Natural killer cell treated with Interleukin-12 subunit alpha and Interleukin-12 subunit beta and Interleukin-15 and Interleukin-18, amount 100 ng/mL, for 72 hours (primary cell): ENCODE results near the gene FLT3. TPM values are rescaled to one million over a fixed set of nuclear protein-coding genes. Genes with fewer than 3 reads are reported as not detected.
"Not testable (repeated sequence)": the region's sequence is repeated elsewhere in the genome, so short reads cannot be mapped to it uniquely, and the experiment has no call there.

Experiments used
- ATAC-seq, 2 donors: fragments of 150-1000 bp; cut with Tn5 transposase in 1 of 2; sonication (Bioruptor Pico), chemical (Tn5 transposase) in 1 of 2; 2 replicates each; pipeline ENCODE4 v1.10.0; 2021
- DNase-seq: peaks from one replicate; pipeline ENCODE4 v3.0.0; 2022; ENCODE audit warnings: low spot score
- H3K27ac Mint-ChIP-seq, 2 donors: 1 replicate in 1 of 2; 2 replicates in 1 of 2; pipeline ENCODE4 v1.8.0; 2022; ENCODE audit warnings: mixed read lengths in 2 of 2, mild to moderate bottlenecking in 1 of 2, moderate library complexity in 1 of 2
- H3K27me3 Mint-ChIP-seq, 2 donors: 1 replicate in 1 of 2; 2 replicates in 1 of 2; pipeline ENCODE4 v1.8.0; 2022; ENCODE audit warnings: mixed read lengths in 2 of 2
- H3K36me3 Mint-ChIP-seq: one replicate; pipeline ENCODE4 v1.8.0; 2022; ENCODE audit warnings: mixed read lengths
- H3K4me1 Mint-ChIP-seq, 2 donors: 1 replicate in 1 of 2; 2 replicates in 1 of 2; pipeline ENCODE4 v1.8.0; 2022; ENCODE audit warnings: low read depth in 2 of 2, mixed read lengths in 2 of 2, mild to moderate bottlenecking in 1 of 2
- H3K4me3 Mint-ChIP-seq: one replicate; pipeline ENCODE4 v1.8.0; 2022; ENCODE audit warnings: mixed read lengths
- H3K9me3 Mint-ChIP-seq: 2 replicates; pipeline ENCODE4 v1.8.0; 2022; ENCODE audit warnings: mixed read lengths
- total RNA-seq, 2 donors: library from RNA; stranded (reverse); gene quantifications; one replicate each; pipeline ENCODE4 v1.2.3, GENCODE V29; 2022

FLT3 gene
- total RNA-seq, 2 donors from 2014 or later, result not detected

DNA sequence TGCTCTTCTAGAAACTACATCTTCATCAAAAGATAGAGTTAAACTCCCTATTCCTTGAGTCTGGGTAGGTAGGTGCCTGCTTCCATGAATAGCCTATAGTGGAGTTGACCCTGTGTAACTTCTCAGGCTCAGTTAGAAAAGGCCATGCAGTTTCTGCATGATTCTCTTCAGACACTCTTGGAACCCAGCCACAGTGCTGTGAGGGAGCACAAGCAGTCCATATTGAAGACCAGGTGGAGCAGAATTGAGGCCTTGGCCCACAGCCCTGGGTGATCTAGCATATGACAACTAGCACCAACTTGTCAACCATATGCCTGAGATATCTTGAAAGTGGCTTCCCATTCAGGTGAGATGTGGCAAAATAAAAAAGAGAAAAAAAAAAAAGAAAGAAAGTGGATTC is 27.7 kb upstream of the FLT3 start:
- ATAC-seq, result no peak
- no peaks in the 10 kb centered on the region for H3K9me3 Mint-ChIP-seq

DNA sequence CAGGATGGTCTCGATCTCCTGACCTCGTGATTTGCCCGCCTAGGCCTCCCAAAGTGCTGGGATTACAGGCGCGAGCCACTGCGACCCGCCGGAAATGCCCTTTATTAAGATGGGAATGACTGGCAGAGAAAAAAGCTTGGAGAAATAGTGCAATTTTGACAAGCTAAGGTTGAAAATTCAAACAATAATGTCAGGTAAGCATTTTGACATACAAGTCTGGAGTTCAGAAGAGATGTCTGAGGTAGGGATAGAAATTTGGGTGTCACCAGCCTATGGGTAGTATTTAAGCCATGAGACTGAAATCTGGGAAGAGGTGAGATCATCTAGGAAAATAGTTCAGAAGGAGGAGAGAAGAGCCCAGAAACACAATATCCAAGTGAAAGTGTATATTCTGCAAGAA is 20.8 kb upstream of the FLT3 start:
- H3K4me1 Mint-ChIP-seq, result peaks cover 6 to 10% of the 10 kb centered on the region in 2 donors
- no peak for ATAC-seq
- no peaks in the 10 kb centered on the region for H3K36me3 Mint-ChIP-seq
- no peaks in the 10 kb centered on the region for H3K9me3 Mint-ChIP-seq
- H3K4me3 Mint-ChIP-seq, result no peak overlapping the region
- no peak for DNase-seq
- peaks cover 5 to 7% of the 10 kb centered on the region in 2 donors for H3K27me3 Mint-ChIP-seq
- no peak overlapping the region for H3K27ac Mint-ChIP-seq

More for the DNA sequence above, 27.7 kb upstream of the FLT3 start:
- Mint-ChIP-seq H3K4me3 (no peak overlapping the region), H3K27me3 (no peaks in the 10 kb centered on the region), H3K27ac (no peak overlapping the region), H3K36me3 (no peaks in the 10 kb centered on the region), H3K4me1 (no peaks in the 10 kb centered on the region)
- no peak for DNase-seq

- ATAC-seq, result no peak
- no peak for DNase-seq
- Mint-ChIP-seq H3K4me3 (no peak overlapping the region), H3K27me3 (peaks cover 8 to 9% of the 10 kb centered on the region in 2 donors), H3K9me3 (no peaks in the 10 kb centered on the region), H3K36me3 (no peaks in the 10 kb centered on the region), H3K27ac (no peak overlapping the region), H3K4me1 (peaks cover 6 to 10% of the 10 kb centered on the region in 2 donors)
Measured at GRCh38 chr13:28120317-28120716, 19.9 kb upstream of the FLT3 start.

- Mint-ChIP-seq H3K27me3 (peaks cover 8 to 9% of the 10 kb centered on the region in 2 donors), H3K27ac (no peak overlapping the region), H3K4me3 (no peak overlapping the region), H3K4me1 (peaks cover 6 to 10% of the 10 kb centered on the region in 2 donors), H3K36me3 (no peaks in the 10 kb centered on the region), H3K9me3 (no peaks in the 10 kb centered on the region)
- no peak for DNase-seq
- ATAC-seq, result no peak
Measured at GRCh38 chr13:28117689-28118377, 17.5 kb upstream of the FLT3 start.

DNA sequence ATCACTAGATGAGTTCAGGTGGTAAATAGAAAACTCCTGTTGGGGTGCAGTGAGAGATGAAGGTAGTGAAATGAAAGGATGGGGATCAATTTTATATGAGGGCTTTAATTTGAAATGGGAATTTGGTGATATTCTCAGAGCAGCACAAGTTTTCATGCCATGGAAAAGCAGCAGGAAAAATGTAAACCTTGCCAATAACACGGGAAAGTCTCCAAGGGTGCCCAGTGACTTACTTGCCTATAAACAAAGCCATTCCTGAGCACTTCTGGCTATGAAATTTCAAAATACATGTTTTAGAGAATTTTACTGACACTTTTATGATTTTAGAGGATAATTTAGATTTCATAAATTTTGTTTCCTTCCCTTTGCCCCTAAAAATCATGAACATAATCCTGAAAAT is 16.4 kb upstream of the FLT3 start:
- Mint-ChIP-seq H3K9me3 (no peaks in the 10 kb centered on the region), H3K27me3 (peaks cover 8 to 9% of the 10 kb centered on the region in 2 donors), H3K27ac (no peak overlapping the region), H3K4me1 (peaks cover 0 to 4% of the 10 kb centered on the region in 2 donors), H3K4me3 (no peak overlapping the region), H3K36me3 (no peaks in the 10 kb centered on the region)
- ATAC-seq (no peak), DNase-seq (no peak)

GRCh38 chr13:28110414-28110813 is 10.0 kb upstream of the FLT3 start:
- no peak overlapping the region for H3K27ac Mint-ChIP-seq
- ATAC-seq (no peak), DNase-seq (no peak)
- H3K27me3 Mint-ChIP-seq, result peaks cover 8 to 10% of the 10 kb centered on the region in 2 donors
- H3K4me1 Mint-ChIP-seq, result no peaks in the 10 kb centered on the region
- H3K4me3 Mint-ChIP-seq, result no peak overlapping the region
- H3K9me3 Mint-ChIP-seq, result no peaks in the 10 kb centered on the region
- no peaks in the 10 kb centered on the region for H3K36me3 Mint-ChIP-seq

DNA sequence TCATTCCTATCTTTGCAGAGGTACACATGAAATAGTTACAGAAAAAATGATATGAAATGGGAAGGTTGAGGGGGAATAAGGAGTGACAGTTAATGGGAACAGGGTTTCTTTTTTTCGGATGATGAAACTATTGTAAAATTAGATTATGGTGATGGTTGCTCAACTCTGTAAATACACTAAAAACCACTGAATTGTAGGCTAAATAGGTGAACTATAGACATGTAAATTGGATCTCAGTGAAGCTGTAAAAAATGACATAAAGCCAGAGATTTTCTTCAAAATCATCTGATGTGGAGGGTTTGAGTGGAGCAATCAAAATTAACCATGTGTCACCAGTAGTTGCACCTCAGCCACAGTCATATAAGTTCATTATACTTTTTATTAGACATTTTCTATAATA is 6.6 kb upstream of the FLT3 start:
- ATAC-seq (no peak), DNase-seq (no peak)
- Mint-ChIP-seq H3K9me3 (no peaks in the 10 kb centered on the region), H3K27me3 (peaks cover 21 to 31% of the 10 kb centered on the region in 2 donors), H3K36me3 (no peaks in the 10 kb centered on the region), H3K27ac (no peak overlapping the region), H3K4me3 (no peak overlapping the region), H3K4me1 (no peaks in the 10 kb centered on the region)

- H3K36me3 Mint-ChIP-seq, H3K4me1 Mint-ChIP-seq, ATAC-seq, H3K4me3 Mint-ChIP-seq, H3K27ac Mint-ChIP-seq, DNase-seq, H3K9me3 Mint-ChIP-seq: not testable (repeated sequence)
- peaks cover 33 to 54% of the 10 kb centered on the region in 2 donors for H3K27me3 Mint-ChIP-seq
Measured at GRCh38 chr13:28101886-28102285, 1.5 kb upstream of the FLT3 start.

GRCh38 chr13:28099396-28100149 is 803 bp downstream of the FLT3 start:
- peaks cover 34 to 57% of the 10 kb centered on the region in 2 donors for H3K27me3 Mint-ChIP-seq
- no peaks in the 10 kb centered on the region for H3K9me3 Mint-ChIP-seq
- ATAC-seq (no peak), DNase-seq (no peak)
- H3K4me3 Mint-ChIP-seq, result peak overlapping the region; percentile 79
- H3K4me1 Mint-ChIP-seq, result peaks cover 0 to 5% of the 10 kb centered on the region in 2 donors
- no peak overlapping the region for H3K27ac Mint-ChIP-seq
- H3K36me3 Mint-ChIP-seq, result no peaks in the 10 kb centered on the region

GRCh38 chr13:28097503-28097902 is 2.9 kb downstream of the FLT3 start:
- Mint-ChIP-seq H3K27ac (no peak overlapping the region), H3K27me3 (peaks cover 39 to 57% of the 10 kb centered on the region in 2 donors), H3K9me3 (no peaks in the 10 kb centered on the region), H3K4me1 (peaks cover 0 to 5% of the 10 kb centered on the region in 2 donors), H3K36me3 (no peaks in the 10 kb centered on the region), H3K4me3 (no peak overlapping the region)
- no peak for ATAC-seq
- no peak for DNase-seq

DNA sequence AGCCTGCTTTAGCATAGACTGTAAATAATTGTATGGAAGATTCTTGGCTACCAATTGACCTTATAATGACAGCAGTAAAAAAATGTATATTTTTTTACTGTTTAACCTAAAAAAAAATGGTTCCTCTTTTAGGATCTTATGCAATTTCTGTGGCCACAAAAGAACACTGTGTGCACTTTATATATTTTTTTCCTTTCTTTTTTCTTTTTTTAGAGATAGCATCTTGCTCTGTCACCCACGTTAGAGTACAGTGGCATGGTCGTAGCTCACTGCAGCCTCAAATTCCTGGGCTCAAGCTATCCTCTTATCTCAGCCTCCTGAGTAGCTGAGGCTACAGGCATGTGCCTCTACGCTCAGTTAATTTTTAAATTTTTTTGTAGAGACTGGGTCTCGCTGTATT is 6.1 kb downstream of the FLT3 start:
- no peak overlapping the region for H3K27ac Mint-ChIP-seq
- H3K36me3 Mint-ChIP-seq, result no peaks in the 10 kb centered on the region
- DNase-seq (no peak), ATAC-seq (no peak)
- no peak overlapping the region for H3K4me3 Mint-ChIP-seq
- H3K27me3 Mint-ChIP-seq, result peaks cover 33 to 41% of the 10 kb centered on the region in 2 donors
- H3K4me1 Mint-ChIP-seq, result no peaks in the 10 kb centered on the region
- no peaks in the 10 kb centered on the region for H3K9me3 Mint-ChIP-seq

- ATAC-seq (no peak), DNase-seq (no peak)
- Mint-ChIP-seq H3K27me3 (peaks cover 32 to 39% of the 10 kb centered on the region in 2 donors), H3K27ac (no peak overlapping the region), H3K36me3 (no peaks in the 10 kb centered on the region), H3K9me3 (no peaks in the 10 kb centered on the region), H3K4me3 (no peak overlapping the region), H3K4me1 (no peaks in the 10 kb centered on the region)
Measured at GRCh38 chr13:28093881-28094280, 6.5 kb downstream of the FLT3 start.

GRCh38 chr13:28092431-28092830 is 7.9 kb downstream of the FLT3 start:
- Mint-ChIP-seq H3K27ac (no peak overlapping the region), H3K36me3 (no peaks in the 10 kb centered on the region), H3K27me3 (peaks cover 30 to 37% of the 10 kb centered on the region in 2 donors), H3K4me1 (no peaks in the 10 kb centered on the region), H3K9me3 (no peaks in the 10 kb centered on the region), H3K4me3 (no peak overlapping the region)
- no peak for DNase-seq
- no peak for ATAC-seq

GRCh38 chr13:28089065-28089464 is 11.3 kb downstream of the FLT3 start:
- Mint-ChIP-seq H3K27ac (no peak overlapping the region), H3K9me3 (no peaks in the 10 kb centered on the region), H3K4me3 (no peak overlapping the region), H3K27me3 (peaks cover 26 to 40% of the 10 kb centered on the region in 2 donors), H3K4me1 (no peaks in the 10 kb centered on the region), H3K36me3 (no peaks in the 10 kb centered on the region)
- no peak for DNase-seq
- no peak for ATAC-seq
